Measurements from ENCODE around the gene UPF3A. TPM values are rescaled to one million over a fixed set of nuclear protein-coding genes. Genes with fewer than 3 reads are reported as not detected.
"Not testable (repeated sequence)": the region's sequence is repeated elsewhere in the genome, so short reads cannot be mapped to it uniquely, and the experiment has no call there.

Gene UPF3A
- total and polyA plus RNA-seq, 11 donors = 13.4 to 42.0 (median 20.8) TPM

DNA sequence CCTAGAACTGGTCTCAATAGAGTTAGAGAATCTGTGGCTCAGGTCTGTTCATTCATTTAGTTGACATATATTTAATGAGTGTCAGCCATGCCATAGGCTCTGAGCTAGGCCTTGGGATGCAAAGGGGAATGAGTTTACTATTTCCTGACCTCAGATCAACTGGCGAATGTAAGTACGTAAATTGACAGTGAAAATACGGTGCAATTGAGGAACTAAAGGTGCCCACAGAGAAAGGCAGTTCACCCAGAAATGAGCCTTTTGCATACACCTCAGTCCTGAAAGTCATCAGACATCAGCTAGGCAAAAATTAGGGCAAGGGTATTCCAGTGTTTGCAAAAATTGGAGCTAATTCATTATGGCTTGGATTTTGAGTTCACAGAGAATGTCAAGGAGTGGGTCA lies 20.6 kb upstream of the UPF3A start:
- intact Hi-C loops (cut with DNase I) = no loop called here
- TF ChIP-seq, protein P1, sequence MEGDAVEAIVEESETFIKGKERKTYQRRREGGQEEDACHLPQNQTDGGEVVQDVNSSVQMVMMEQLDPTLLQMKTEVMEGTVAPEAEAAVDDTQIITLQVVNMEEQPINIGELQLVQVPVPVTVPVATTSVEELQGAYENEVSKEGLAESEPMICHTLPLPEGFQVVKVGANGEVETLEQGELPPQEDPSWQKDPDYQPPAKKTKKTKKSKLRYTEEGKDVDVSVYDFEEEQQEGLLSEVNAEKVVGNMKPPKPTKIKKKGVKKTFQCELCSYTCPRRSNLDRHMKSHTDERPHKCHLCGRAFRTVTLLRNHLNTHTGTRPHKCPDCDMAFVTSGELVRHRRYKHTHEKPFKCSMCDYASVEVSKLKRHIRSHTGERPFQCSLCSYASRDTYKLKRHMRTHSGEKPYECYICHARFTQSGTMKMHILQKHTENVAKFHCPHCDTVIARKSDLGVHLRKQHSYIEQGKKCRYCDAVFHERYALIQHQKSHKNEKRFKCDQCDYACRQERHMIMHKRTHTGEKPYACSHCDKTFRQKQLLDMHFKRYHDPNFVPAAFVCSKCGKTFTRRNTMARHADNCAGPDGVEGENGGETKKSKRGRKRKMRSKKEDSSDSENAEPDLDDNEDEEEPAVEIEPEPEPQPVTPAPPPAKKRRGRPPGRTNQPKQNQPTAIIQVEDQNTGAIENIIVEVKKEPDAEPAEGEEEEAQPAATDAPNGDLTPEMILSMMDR (IDR thresholded peaks at IDR 0.05) = no peak

DNA sequence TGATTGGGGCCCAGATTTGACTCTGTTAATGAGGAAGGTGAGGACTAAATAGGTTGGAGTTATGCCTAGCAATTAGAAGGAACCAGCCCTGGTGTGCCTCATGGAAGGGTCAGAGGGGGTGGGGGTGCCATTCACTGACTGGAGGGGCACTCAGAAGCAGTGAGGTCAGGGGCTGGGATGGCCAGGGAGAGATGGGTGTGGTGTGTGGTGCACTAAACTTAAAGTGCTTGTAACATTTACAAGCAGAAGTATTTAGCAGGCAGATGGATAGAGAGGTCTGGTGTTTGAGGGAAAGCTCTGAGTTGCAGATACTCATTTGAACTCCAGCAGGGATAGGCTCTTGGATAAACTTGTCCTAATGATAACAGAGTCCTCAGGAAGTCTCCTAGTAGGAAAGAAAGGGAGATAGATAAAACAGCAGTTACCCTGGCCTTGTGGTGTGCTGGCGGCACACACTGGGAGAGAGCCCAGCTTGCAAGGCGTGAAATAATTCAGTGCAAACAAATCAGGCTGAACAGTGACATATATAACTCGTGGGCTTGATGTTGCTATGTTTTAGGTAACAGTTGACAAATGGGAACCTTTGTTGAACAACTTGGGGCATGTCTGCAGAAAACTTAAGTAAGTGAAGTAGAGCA lies 20.0 kb upstream of the UPF3A start:
- Histone ChIP-seq H3K36me3 (peaks cover 0 to 100% (median 100%) of the 10 kb centered on the region in 9 donors), H3K27me3 (no peaks in the 10 kb centered on the region), H3K27ac (peak overlapping the region in 3 of 12 donors; percentile 3 to 37 (median 7)), H3K4me1 (peaks cover 0 to 22% (median 4%) of the 10 kb centered on the region in 12 donors), H3K4me3 (no peak overlapping the region), H3K9me3 (no peaks in the 10 kb centered on the region)
- intact Hi-C loops (cut with DNase I) = no loop called here
- TF ChIP-seq, protein P1 (IDR thresholded peaks at IDR 0.05) = no peak
- no peak for TF ChIP-seq POLR2A (IDR thresholded peaks at IDR 0.05)
- ATAC-seq (peak; percentile 60 to 85 (median 70)), DNase-seq (no peak)
- 41 to 59% (median 47%) methylated on average over 3 of the region's 3 CpGs for WGBS, 4 donors

More for the DNA sequence above, 20.6 kb upstream of the UPF3A start:
- DNase-seq (no peak), ATAC-seq (no peak)
- Histone ChIP-seq H3K36me3 (peaks cover 0 to 100% (median 99%) of the 10 kb centered on the region in 9 donors), H3K4me3 (no peak overlapping the region), H3K9me3 (no peaks in the 10 kb centered on the region), H3K27ac (peak overlapping the region in 1 of 12 donors; percentile 3), H3K4me1 (peaks cover 0 to 22% (median 4%) of the 10 kb centered on the region in 12 donors), H3K27me3 (no peaks in the 10 kb centered on the region)
- 92 to 95% (median 93%) methylated on average over 3 of the region's 3 CpGs for WGBS, 4 donors

DNA sequence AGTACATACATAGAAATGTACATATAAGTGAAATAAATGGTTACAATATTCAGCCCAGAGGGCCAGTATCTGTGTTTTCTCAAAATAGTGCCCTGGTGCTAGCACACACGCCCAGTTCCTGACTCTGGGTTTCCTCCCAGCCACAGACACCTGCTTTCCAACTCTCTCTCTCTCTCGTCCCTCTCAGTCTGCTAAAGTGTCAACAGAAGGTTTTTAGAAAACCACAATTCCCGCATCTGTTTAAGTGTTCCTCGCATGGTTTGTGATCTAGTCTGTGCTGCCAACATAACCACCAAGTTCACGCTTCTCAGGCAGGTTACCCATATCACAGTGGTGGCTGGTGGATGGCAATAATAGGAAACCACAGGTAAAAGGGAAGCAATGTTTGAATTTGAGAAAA lies 17.8 kb upstream of the UPF3A start:
- no peak overlapping the region for H3K4me3 ChIP-seq
- ATAC-seq = no peak
- H3K36me3 ChIP-seq = peaks cover 0 to 100% (median 100%) of the 10 kb centered on the region in 9 donors
- H3K27ac ChIP-seq = peak overlapping the region in 1 of 12 donors; percentile 4
- TF ChIP-seq, protein P1 (IDR thresholded peaks at IDR 0.05) = no peak
- TF ChIP-seq POLR2A (IDR thresholded peaks at IDR 0.05) = no peak
- H3K27me3 ChIP-seq = no peaks in the 10 kb centered on the region
- H3K4me1 ChIP-seq = peaks cover 0 to 22% (median 4%) of the 10 kb centered on the region in 12 donors
- no peaks in the 10 kb centered on the region for H3K9me3 ChIP-seq
- no peak for DNase-seq
- intact Hi-C loops (cut with DNase I) = no loop called here
- WGBS, 4 donors = 72 to 84% (median 77%) methylated on average over 5 of the region's 5 CpGs

- ATAC-seq; H3K27me3 ChIP-seq; intact Hi-C loops (cut with DNase I); DNase-seq; H3K9me3 ChIP-seq; H3K4me3 ChIP-seq; H3K27ac ChIP-seq: not testable (repeated sequence)
- peaks cover 0 to 22% (median 3%) of the 10 kb centered on the region in 12 donors for H3K4me1 ChIP-seq
- H3K36me3 ChIP-seq = peaks cover 0 to 100% (median 100%) of the 10 kb centered on the region in 9 donors
- 95 to 97% (median 97%) methylated on average over 13 of the region's 13 CpGs for WGBS, 4 donors
These were observed 17.1 kb upstream of the UPF3A start for GRCh38 chr13:114264313-114264712.
